Neural cell (in vitro differentiated cells): ENCODE results near the gene TMEM123. TPM values are rescaled to one million over a fixed set of nuclear protein-coding genes. Genes with fewer than 3 reads are reported as not detected.
A peak's percentile ranks its signal among the peaks of the same experiment; 100 is the strongest.

Experiments
- H2AFZ ChIP-seq: fragments of 200-600, 300-800 bp; sonication (generic), shearing (Covaris generic); 2 replicates; pipeline ENCODE4 v1.6.0; 2014; ENCODE audit warnings: low read depth, mild to moderate bottlenecking, antibody characterized with exemption, low read length, moderate library complexity
- H3F3A ChIP-seq: fragments of 200-600 bp; shearing (Covaris generic); 2 replicates; pipeline ENCODE4 v1.6.1; 2016; ENCODE audit warnings: mild to moderate bottlenecking, moderate library complexity, mixed read lengths, antibody characterized with exemption, low read length; ENCODE audit not compliant: insufficient read depth, poor library complexity, severe bottlenecking
- H3K27ac ChIP-seq: fragments of 200-600, 300-800 bp; sonication (generic), shearing (Covaris generic); 2 replicates; pipeline ENCODE4 v1.5.1; 2014; ENCODE audit warnings: mild to moderate bottlenecking, low read length, moderate library complexity
- H3K27me3 ChIP-seq: fragments of 300-800, 200-600 bp; sonication (generic), shearing (Covaris generic); 2 replicates; pipeline ENCODE4 v1.6.0; 2014; ENCODE audit warnings: mild to moderate bottlenecking, low read depth, low read length, moderate library complexity; ENCODE audit not compliant: insufficient read depth
- H3K36me3 ChIP-seq: fragments of 300-800, 200-600 bp; sonication (generic), shearing (Covaris generic); 2 replicates; pipeline ENCODE4 v1.5.1; 2014; ENCODE audit warnings: mild to moderate bottlenecking, antibody characterized with exemption, low read length, moderate library complexity; ENCODE audit not compliant: insufficient read depth
- H3K4me2 ChIP-seq: fragments of 300-800, 200-600 bp; sonication (generic), shearing (Covaris generic); 2 replicates; pipeline ENCODE4 v1.6.0; 2014; ENCODE audit warnings: mild to moderate bottlenecking, low read length
- H3K4me3 ChIP-seq: fragments of 300-800, 200-600 bp; sonication (generic), shearing (Covaris generic); 2 replicates; pipeline ENCODE4 v1.5.1; 2014; ENCODE audit warnings: mild to moderate bottlenecking, low read length, moderate library complexity
- H3K79me2 ChIP-seq: fragments of 200-600 bp; shearing (Covaris generic); replicated peaks from 2 replicates; pipeline ENCODE4 v1.6.0; 2014; ENCODE audit warnings: mild to moderate bottlenecking, low read length, moderate library complexity; ENCODE audit not compliant: insufficient read depth
- H3K9ac ChIP-seq: fragments of 300-800, 200-600 bp; sonication (generic), shearing (Covaris generic); 2 replicates; pipeline ENCODE4 v1.6.1; 2016; ENCODE audit warnings: mild to moderate bottlenecking, low read length, mixed read lengths
- H3K9me2 ChIP-seq: fragments of 200-600 bp; shearing (Covaris generic); 2 replicates; pipeline ENCODE4 v1.6.1; 2016; ENCODE audit warnings: mild to moderate bottlenecking, low read length, mixed read lengths; ENCODE audit not compliant: insufficient read depth
- H3K9me3 ChIP-seq: fragments of 200-600, 300-800 bp; sonication (generic), shearing (Covaris generic); 2 replicates; pipeline ENCODE4 v1.6.1; 2016; ENCODE audit warnings: mild to moderate bottlenecking, mixed run types, low read length, moderate library complexity, mixed read lengths
- H4K20me1 ChIP-seq: fragments of 200-600 bp; shearing (Covaris generic); 2 replicates; pipeline ENCODE4 v1.6.1; 2016; ENCODE audit warnings: mild to moderate bottlenecking, mixed run types; ENCODE audit not compliant: insufficient read depth
- EP300 ChIP-seq: fragments of 450-650 bp; conservative IDR thresholded peaks from 2 replicates; pipeline ENCODE4 v1.6.1; 2014; ENCODE audit warnings: antibody characterized with exemption, mild to moderate bottlenecking, moderate library complexity; ENCODE audit not compliant: poor library complexity, severe bottlenecking
- EZH2 ChIP-seq: fragments of 200-600, 300-800 bp; shearing (Covaris generic), sonication (generic); IDR thresholded peaks from 2 replicates; pipeline ENCODE4 v1.6.1; 2014; ENCODE audit warnings: antibody characterized with exemption, low read length, borderline replicate concordance, mild to moderate bottlenecking; ENCODE audit not compliant: insufficient read depth, poor library complexity, severe bottlenecking
- MXI1 ChIP-seq: fragments of 450-650 bp; conservative IDR thresholded peaks from 2 replicates; pipeline ENCODE4 v1.6.1; 2014; ENCODE audit warnings: antibody characterized with exemption, mild to moderate bottlenecking; ENCODE audit not compliant: poor library complexity, severe bottlenecking
- POLR2AphosphoS5 ChIP-seq: IDR thresholded peaks from 2 replicates; pipeline ENCODE4 v1.6.1; 2012
- RAD21 ChIP-seq: fragments of 450-650 bp; conservative IDR thresholded peaks from 2 replicates; pipeline ENCODE4 v1.6.1; 2014; ENCODE audit warnings: antibody characterized with exemption, mild to moderate bottlenecking, moderate library complexity
- SMC3 ChIP-seq: fragments of 450-650 bp; conservative IDR thresholded peaks from 2 replicates; pipeline ENCODE4 v1.6.1; 2014; ENCODE audit warnings: antibody characterized with exemption, mild to moderate bottlenecking, moderate library complexity; ENCODE audit not compliant: poor library complexity
- TAF1 ChIP-seq: IDR thresholded peaks from 2 replicates; pipeline ENCODE4 v1.6.1; 2012; ENCODE audit warnings: low read depth
- polyA plus RNA-seq: library from polyadenylated mRNA; depleted of rRNA; stranded (reverse); fragments of >200 nt; gene quantifications from 2 replicates; pipeline ENCODE4 v1.2.3, GENCODE V29; 2014
- TF ChIP-seq, protein P1 (sequence below): fragments of 450-650 bp; IDR thresholded peaks from 2 replicates; pipeline ENCODE4 v1.5.1; 2014; ENCODE audit warnings: antibody characterized with exemption, mild to moderate bottlenecking, moderate library complexity; ENCODE audit not compliant: poor library complexity, severe bottlenecking
- TF ChIP-seq, protein P2 (sequence below): IDR thresholded peaks from 2 replicates; pipeline ENCODE4 v1.6.1; 2012; ENCODE audit warnings: borderline replicate concordance

Gene TMEM123
- polyA plus RNA-seq, 1 donor from 2014 or later: 7.7 TPM

DNA sequence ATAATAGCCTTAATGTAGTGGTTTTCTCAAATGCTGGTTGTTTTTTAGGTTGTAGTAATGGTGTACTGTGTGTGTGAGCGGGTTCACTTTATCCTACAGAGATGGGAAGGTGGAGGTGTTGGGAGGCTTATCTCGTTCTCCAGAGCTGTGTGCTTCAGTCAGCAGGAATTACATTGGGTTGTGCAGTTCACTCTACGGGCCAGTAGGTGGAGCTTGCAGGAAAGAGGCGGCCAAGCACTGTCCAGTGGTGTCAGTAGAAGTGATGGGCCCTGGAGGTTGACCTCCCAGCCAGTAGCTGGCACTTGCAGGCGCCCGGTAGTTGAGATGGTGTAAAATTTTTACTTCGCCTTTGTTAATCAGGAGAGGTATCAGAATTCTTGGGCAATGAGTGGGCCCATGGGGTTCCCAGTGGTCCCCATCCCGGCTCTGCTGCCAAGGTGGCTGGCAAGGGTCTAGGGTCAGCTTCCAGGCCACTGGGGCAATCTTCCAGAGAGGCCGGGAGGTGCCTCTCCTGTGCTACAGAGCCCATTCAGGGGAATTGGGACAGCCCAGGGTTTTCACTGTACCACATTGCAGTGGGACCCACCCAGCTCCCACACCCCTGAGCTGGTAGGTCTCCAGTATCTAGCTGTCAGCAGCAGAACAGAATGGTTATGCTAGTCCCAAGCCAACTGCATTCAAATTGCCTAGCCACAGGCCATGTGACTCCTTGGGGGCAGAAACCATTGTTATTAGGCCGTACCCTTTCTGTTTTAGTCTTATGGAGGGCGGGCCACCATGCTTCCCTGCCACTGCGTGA lies 61.7 kb downstream of the TMEM123 start:
- Histone ChIP-seq H3K4me2 (no peak overlapping the region), H3K36me3 (peaks cover 16% of the 10 kb centered on the region), H3K27ac (no peak overlapping the region), H3K79me2 (no peaks in the 10 kb centered on the region), H3K27me3 (no peaks in the 10 kb centered on the region), H3K9ac (no peak overlapping the region), H4K20me1 (no peaks in the 10 kb centered on the region), H3K9me3 (no peaks in the 10 kb centered on the region), H3K4me3 (no peak overlapping the region), H3F3A (no peaks in the 10 kb centered on the region), H2AFZ (no peak overlapping the region), H3K9me2 (no peaks in the 10 kb centered on the region)
- TF ChIP-seq EP300 (no peak), TAF1 (no peak), POLR2AphosphoS5 (no peak), SMC3 (peak; percentile 22), MXI1 (no peak), EZH2 (no peak), RAD21 (no peak)
- TF ChIP-seq, protein P1, sequence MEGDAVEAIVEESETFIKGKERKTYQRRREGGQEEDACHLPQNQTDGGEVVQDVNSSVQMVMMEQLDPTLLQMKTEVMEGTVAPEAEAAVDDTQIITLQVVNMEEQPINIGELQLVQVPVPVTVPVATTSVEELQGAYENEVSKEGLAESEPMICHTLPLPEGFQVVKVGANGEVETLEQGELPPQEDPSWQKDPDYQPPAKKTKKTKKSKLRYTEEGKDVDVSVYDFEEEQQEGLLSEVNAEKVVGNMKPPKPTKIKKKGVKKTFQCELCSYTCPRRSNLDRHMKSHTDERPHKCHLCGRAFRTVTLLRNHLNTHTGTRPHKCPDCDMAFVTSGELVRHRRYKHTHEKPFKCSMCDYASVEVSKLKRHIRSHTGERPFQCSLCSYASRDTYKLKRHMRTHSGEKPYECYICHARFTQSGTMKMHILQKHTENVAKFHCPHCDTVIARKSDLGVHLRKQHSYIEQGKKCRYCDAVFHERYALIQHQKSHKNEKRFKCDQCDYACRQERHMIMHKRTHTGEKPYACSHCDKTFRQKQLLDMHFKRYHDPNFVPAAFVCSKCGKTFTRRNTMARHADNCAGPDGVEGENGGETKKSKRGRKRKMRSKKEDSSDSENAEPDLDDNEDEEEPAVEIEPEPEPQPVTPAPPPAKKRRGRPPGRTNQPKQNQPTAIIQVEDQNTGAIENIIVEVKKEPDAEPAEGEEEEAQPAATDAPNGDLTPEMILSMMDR: peak; percentile 39
- TF ChIP-seq, protein P2, sequence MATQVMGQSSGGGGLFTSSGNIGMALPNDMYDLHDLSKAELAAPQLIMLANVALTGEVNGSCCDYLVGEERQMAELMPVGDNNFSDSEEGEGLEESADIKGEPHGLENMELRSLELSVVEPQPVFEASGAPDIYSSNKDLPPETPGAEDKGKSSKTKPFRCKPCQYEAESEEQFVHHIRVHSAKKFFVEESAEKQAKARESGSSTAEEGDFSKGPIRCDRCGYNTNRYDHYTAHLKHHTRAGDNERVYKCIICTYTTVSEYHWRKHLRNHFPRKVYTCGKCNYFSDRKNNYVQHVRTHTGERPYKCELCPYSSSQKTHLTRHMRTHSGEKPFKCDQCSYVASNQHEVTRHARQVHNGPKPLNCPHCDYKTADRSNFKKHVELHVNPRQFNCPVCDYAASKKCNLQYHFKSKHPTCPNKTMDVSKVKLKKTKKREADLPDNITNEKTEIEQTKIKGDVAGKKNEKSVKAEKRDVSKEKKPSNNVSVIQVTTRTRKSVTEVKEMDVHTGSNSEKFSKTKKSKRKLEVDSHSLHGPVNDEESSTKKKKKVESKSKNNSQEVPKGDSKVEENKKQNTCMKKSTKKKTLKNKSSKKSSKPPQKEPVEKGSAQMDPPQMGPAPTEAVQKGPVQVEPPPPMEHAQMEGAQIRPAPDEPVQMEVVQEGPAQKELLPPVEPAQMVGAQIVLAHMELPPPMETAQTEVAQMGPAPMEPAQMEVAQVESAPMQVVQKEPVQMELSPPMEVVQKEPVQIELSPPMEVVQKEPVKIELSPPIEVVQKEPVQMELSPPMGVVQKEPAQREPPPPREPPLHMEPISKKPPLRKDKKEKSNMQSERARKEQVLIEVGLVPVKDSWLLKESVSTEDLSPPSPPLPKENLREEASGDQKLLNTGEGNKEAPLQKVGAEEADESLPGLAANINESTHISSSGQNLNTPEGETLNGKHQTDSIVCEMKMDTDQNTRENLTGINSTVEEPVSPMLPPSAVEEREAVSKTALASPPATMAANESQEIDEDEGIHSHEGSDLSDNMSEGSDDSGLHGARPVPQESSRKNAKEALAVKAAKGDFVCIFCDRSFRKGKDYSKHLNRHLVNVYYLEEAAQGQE: no peak

DNA sequence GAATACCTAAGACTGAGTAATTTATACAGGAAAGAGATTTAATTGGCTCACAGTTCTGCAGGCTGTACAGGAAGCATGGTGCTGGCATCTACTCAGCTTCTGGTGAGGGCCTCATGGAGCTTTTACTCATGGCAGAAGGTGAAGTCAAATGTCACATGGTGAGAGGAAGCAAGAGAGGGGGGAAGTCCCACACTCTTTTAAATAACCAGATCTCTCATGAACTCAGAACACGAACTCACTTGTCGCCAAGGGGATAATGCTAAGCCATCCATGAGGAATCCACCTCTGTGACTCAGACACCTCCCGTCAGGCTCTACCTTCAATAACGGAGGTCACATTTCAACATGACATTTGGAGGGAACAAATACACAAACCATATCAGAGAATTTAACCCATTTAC lies 63.3 kb downstream of the TMEM123 start:
- no peak overlapping the region for H3K27ac ChIP-seq
- H3K9ac ChIP-seq: no peak overlapping the region
- H3K79me2 ChIP-seq: no peaks in the 10 kb centered on the region
- H3K9me3 ChIP-seq: no peaks in the 10 kb centered on the region
- H3F3A ChIP-seq: no peaks in the 10 kb centered on the region
- peaks cover 16% of the 10 kb centered on the region for H3K36me3 ChIP-seq
- H3K4me3 ChIP-seq: no peak overlapping the region
- no peaks in the 10 kb centered on the region for H3K27me3 ChIP-seq
- H3K9me2 ChIP-seq: no peaks in the 10 kb centered on the region
- no peak overlapping the region for H2AFZ ChIP-seq
- no peaks in the 10 kb centered on the region for H4K20me1 ChIP-seq
- TF ChIP-seq, protein P1: no peak
- TF ChIP-seq POLR2AphosphoS5: no peak
- TF ChIP-seq EP300: no peak
- no peak for TF ChIP-seq TAF1
- TF ChIP-seq RAD21: no peak
- H3K4me2 ChIP-seq: no peak overlapping the region
